NCI-H345 treated with DMSO at 0.1 percent for 48 hours (cell line): ENCODE measurements around the gene RGS1.

Experiments used
- DNase-seq: peaks from one replicate; lab custom pipeline; 2025; ENCODE audit not compliant: unreplicated experiment; lab: John Stamatoyannopoulos, UW

RGS1 gene

DNA sequence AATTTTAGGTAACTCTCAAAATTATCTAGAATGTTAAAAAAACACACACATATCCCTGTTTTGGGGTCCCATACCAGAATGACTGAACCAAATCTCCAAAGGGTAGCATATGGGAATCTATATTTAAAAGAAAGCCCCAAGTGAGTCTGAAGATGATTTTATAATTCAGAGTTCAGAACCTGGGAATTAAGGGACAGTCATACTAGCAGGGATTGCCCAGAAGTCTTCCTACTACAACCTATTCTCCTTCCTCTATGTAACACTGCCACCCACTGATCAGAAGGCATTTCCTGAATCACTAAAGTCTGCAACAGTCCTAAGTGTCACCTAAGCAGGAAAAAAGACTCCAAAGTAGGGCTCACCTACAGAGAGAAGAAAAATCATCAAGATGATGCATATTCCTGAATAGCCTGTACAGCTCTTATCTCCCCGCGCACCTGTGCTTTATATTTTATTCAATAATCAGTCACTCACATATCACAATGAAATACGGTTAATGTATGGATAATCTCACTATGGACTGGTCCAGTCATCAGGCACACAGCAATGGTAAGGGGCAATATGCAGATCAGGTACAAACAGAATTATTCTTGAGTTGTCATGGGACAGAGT, 4.9 kb downstream of the RGS1 start:
- no peak for DNase-seq

DNA sequence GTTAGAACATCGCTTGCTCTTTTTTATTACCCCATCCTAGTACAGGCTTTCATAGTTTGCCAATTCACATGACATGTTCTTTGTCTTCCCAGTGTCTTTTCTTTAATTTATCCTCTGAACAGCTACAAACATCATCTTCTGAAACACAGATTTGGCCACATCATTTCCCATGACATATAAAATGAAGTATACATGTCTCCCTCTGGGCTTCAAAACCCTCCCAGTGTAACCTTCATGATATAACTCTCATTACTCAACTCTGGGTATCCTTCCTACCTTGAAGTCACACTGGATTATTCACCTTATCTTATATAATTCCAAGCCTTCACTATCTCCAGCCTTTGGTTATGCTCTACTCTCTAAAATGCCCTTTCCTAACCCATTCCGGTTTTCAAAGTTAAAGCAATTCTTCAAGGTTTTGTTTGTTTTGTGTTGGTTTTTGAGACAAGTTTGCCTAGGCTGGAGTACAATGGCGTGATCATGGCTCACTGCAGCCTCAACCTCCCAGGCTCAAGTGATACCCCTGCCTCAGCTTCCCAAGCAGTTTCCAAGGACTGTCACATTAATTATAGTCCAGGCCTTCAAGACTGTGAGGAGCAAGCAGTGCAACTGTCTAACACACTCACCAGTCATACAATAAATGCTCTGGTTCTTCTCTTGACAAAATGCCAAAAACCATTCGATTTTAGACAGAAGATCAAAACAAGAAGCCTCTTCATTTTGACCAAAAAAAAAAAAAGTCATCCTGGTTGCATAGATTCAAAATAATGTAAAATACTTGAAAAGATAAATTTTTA, 5.8 kb downstream of the RGS1 start:
- no peak for DNase-seq

DNA sequence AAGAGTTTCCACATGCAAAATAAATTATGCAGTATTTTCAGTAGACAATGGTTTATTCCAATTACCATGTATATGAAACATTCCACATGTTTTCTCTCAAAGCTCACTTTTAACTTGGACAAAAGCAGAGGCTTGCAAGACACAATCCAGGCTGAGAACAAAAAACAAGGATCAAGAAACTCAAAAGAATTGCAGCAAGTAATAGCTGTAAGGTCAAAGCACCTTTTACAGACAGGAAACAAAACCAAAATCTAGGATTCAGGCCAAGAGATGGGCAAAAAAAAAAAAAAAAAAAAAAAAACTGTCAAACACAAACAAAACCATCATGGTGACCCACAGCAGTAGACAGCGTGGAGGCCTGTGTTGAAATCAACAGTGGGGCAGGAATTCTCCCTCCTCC, 9.3 kb downstream of the RGS1 start:
- no peak for DNase-seq

DNA sequence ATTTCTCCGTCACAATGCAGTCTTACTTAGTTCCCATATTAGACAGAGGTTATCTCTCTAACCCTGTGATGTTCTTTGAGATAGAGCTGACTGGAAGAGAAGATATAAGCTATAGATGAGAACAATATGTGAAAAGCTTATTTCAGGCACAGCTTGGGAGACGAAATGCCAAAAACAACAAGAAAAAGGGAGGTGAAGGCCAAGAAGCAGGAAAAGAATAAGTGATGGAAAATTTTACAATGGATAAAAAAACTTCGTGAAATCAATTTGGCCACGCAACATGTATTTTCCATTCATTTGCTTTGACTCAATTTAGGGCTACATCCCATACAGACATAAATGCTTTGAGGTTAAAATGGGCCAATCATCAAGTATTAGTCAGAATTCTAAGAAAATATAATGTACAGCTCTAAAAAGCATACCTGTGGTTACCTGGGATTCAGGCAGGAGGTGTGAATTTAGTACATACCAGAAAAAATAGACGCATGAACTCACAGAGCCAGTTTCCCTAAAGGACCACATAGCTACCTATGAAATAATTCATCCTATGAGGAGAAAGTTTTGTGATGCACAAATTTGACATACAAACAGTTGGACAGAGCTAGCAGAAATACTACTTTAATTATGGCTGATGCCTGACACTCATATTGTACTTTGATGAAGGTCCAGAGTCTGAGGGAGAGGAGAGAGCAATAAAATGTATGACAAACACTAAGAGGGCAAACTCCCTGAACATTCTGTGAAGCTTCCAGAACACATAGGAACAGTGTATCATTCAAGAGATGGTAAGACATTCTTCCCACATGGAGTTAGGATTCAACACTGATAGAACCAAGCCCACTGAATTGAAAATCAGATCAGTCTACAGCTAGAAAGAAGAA, 12.1 kb downstream of the RGS1 start:
- no peak for DNase-seq

DNA sequence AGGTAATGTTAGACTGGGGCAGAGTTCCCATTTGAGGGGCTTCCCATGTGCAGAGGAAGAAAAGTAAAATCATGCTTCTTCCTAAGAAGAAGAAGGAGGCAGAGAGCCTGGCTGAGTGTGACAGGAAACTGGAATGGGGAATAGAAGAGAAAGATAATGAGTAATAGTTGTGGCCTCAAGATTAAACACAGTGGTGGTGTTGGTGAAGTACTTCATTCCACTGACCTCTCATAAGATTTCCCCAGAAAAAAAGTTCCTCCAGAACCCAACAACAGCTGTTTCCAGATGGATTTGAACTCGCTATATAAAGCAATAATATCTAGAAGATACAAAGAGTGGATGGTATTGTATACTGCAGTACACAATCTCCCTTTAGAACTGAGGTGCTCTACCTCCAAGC, 13.0 kb downstream of the RGS1 start:
- DNase-seq, result no peak

DNA sequence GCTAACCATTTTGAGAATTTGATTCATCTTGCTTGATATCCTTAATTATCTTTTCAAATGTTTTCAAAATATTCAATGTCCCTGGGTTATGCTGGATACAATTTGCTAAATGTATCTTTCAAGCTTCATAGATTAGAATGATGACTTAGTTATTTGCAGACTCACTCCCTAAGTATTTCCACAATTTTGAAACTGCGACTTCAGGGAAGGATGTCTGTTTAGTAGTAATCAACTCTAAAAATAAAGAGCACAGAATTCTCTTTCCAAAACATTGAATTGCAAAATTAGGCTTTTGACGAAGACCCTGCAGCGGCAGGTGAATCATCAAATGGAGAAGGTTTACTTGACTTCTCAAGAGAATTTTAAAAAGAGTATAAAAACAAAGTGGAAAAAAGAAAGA, 14.2 kb downstream of the RGS1 start:
- DNase-seq, result no peak

DNA sequence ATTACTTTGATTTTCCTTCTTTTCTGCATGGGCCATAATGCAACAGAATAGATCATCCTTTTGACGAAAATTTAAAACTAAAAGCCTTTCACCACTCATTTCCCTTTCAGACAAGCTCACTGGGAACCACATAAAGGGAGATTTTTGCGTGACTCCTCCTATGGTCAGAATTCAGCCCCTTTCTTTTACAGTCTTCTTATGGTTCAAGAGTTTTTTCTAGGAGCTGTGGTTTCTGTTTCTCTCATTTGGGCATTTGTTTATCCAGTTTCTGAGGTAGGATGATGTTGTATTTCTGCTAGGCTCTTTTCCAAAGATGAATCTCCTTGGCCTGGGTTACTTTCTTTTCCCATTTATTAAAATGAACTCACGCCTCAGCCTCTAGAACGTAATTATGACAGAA, 16.9 kb downstream of the RGS1 start:
- no peak for DNase-seq

DNA sequence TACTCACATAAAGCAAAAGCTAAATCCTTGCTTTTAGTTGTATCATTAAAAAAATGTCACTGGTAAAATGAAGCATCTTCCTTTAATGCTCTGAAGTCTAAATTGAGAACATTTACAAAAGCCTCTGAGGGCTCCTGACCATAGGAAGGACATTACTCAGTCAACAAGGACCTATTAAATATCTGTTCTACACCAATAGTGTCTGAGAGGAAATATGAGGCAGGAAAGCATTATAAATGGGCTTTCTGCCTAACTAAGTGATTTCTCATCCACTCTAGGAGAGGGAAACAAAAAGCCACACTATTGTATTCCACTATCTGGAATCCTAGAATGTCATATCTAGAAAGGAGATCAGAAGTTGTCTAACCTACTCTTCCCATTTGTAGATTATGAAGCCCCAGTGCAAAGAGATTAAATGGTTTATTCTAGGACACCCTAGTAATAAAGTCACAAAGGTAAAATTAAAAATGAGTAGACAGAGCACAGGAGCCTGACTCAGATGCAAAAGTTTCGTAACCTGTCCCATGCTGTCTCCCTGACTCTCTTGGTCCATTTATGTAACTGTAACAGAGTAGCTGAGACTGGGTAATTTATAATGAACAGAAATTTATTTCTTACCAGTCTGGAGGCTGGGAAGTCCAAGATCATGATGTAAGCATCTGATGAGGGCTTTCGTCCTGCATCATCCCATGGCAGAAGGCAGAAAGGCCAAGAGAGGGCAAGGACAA, 17.6 kb downstream of the RGS1 start:
- DNase-seq, result no peak

DNA sequence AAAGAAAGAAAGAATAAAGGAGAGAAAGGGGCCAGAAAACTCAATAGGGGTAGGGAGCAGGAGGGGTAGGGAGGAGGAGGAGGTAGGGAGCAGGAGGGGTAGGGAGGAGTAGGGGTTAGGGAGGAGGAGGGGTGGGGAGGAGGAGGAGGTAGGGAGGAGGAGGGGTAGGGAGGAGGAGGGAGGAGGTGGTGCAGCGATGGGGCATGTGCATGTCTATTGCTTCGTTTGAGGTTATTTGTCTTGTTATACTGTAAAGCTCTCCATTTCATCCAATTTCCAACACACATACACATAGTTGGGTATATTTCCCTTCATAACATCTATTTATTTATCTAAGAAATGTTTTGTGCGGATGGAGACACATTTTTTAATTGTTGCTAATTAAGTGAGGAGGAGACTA, 19.7 kb downstream of the RGS1 start:
- no peak for DNase-seq

DNA sequence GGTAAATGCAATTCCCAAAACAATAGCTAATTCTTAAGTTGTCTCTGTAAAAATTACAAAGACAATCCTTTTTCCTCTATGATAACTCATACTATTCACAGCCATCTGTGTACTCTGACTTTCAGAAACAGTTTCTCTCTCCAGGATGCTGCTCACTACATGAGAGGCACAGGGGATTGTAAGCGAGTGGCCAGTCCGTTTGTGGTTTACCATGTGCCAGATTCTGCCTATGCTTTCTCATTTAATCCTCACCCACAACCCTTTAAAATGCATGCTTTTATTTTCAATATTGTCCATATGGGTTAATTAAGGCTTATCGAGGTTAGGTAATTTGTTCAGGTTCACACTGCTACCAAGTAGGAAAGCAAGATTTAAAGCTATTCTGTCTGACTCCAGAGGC, 23.0 kb downstream of the RGS1 start:
- DNase-seq, result no peak

DNA sequence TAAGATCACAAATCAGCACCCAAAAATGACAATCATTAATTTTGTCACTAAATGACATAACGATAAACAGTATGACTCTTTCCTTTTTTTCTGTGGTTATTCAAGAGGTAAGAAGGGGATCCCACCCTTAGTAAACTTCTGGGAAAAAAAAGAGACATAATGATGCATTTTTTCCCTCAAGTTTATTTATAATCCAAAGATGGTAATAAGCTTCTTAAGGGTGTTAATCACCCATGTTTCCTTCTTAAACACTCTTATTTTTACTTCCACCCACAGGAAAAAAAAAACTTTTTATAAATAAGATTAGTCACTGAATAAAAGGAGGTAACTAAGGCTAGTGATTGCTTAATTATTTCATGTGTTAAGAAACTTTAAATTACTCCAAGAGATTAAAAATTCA, 24.7 kb downstream of the RGS1 start:
- no peak for DNase-seq

DNA sequence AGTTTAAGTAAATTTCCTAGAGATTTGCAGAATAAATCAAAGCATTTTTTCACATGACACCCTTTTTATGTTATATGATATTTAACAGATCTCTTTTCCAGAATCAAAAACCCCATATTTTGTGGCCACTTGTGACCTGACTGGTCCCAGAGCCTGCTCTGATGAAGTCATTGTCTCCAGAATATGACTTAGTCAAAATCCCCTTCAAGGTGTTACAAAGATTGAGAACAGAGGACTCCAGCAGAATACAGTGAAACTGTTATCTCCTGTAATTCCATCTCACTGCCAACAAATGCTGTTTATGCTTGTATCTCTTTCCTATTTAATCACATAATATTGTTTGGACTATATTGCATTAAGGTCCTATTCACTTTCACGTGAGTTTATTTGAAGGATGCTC, 25.6 kb downstream of the RGS1 start:
- no peak for DNase-seq

DNA sequence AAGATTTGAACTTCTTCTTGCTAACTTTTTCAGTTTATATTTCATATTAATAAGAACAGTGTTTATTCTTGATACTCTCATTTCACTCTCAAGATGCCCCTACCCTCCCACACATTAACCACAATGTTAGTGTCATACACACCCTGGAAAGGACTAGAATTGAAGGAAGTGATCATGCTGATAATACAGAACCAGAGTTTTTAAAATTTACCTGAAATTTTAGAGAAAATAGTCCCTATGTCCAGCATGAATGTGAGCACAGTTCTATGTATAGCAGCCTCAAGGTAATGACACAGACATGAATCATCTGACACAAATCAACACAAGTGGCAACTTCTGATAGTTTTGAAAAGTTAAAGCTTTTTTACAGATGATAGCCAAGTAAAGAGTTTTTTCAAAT, 26.0 kb downstream of the RGS1 start:
- DNase-seq, result no peak

DNA sequence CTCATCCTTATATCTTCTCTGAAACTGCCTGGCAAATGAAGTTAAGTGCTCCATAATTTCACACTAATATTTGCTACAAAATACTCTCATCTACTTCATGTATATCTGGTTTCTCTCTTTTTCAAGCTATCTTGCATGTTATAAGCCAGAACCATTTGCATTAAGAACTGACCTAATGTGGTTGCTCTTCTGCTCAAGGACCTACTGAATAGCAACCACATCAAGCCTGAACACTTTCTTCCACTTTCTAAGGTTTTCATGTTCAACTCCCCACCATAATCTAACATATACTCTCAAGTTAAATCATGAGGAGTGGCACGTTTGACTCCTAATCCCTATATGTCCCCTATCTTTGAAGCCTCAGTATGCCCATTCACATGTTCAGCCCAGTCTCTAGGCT, 27.2 kb downstream of the RGS1 start:
- DNase-seq, result no peak

DNA sequence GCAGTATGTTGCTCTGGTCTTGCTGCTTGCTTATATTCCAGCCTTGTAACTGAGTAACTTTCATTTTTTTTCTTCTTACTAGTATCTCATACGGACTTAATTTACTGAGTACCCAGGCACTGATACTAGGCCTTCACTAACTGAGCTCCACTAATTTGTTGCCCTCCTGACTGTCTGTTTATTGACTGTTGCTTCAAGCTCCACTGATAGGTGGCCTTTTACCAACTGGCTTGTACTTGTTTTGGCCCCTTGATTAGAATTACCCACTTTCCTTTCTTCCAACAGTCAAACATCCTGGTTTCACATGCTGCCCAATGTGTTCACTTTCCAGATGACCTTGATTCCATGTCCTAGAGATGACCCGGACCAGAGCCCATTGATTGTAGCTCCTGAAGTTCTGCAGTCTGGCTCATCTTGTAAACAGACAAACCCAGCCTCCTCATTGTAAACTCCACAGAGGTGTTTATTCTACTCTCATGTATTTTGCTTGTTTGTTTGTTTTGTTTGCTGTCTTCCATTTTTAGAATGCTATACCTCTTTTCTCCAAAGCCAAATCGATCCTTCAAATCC, 27.7 kb downstream of the RGS1 start:
- DNase-seq, result no peak

DNA sequence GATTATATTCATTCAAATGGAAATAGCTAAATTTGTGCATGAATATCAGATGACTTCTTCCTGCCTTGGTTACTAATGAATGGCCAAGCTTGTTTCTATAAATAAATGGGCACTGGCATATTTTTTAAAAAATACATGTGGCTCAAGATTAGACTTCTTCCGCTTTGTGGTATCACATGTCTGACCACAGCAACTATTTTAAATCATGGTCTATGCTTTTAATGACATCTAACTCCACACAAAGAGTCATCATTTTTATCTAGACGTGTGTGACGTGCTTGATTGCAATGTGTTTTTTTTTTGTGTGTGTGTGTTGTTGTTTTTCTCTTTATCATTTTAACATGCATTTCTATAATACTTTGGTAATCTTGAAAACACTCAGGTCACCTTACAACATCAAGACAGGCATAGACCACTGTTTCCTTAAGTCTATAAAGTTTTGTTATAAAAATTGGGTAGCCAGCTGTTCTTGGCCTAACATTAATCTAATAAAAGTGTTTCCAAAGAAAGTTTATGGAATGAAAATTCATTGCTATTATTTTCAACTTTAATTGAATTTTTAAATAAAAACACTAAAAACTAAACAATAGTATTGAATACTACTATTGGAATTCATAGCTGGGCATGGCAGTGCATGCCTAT, 29.5 kb downstream of the RGS1 start:
- DNase-seq, result no peak

DNA sequence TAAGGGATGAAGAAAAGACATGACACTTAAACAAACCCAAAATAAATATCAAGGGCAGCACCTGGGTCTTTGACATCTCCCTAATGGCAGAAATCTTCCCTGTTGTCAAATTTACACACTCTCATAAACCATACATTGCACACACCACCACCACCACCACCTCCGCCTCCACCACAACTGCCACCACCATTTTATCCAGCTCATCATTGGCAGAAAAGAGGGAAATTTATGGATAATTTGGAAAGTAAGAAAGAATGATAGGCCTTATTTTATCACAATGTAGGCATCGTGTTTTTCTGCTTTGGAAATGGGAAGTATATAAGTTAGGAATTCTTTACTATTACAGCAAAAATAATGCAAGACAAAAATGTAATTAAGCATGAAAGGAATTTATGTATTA, 33.1 kb downstream of the RGS1 start:
- no peak for DNase-seq

DNA sequence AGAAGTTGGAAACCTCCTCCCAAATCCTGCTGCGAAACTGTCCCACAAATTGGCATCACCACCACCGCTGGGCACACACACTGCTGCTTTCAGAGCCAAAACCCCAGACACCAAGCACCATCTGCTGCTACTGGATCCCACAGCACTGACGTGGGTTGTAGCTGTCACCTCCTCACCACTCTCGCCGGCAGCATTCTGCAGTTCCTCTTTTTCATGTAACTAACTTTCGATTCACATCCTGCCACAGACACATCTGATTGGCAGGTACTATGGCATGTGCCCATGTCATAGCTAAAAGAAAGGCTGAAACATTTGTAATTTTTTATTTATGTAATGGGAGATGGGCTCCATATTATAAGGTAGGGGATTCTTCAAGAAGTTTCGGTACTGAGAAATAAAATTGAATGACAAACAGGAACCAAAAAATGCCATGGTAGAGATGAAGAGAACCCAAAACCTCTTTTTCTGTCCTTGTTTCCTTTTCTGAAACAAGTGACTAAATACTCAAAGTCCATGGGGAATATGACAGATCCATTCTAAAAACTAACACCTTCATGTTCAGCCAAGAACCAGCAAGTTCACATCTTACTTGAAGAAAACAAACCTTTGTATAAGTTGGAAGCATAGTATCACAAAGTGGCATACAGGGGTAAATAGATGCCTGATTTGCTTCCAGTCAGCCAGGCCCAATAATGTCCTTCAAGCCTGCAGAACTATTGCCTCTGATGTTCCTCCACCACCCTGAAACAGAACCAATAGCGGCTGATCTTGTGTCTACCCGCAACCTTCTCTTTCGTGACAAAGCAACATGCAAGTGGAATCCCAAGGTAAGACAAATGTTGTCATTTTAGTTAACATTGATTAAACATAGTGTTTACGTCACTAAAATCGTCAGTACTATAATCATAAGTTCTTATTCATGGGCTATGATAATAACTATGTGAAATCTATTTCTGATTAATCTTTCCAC, 33.8 kb downstream of the RGS1 start:
- DNase-seq, result no peak

DNA sequence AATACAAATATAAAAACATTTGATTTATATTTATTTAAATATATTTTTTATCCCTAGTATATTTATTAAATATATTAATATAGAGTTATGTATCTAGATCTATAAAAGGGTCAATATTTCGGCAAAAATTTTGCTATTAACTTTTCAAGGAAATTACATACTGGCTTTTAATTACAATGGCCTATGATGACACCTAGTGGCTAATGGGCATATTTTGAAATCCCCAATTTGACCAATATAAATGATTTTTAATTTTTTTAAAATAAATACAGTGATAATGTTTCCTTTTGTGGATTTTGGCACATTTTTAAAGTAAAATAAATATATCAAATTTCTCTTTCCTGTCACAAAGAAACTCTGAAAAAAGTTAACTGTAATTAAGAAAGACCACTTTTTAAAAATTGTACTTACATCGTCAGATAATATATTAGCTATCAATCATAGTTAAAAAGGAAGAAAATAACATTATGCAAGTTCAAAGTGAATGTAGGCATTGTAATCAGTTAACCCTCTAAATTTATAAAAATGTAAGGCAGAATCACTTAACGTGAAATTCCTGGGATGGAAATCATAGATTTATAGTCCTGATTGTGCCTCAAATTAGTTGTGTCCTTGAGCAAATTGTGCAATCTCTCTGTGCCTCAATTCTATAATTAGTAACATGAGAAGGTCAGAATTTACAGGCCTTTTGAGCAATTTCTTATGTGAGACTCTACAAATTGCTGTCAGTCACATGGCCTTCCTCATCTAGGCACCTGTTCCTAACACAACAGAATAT, 34.7 kb downstream of the RGS1 start:
- peak; percentile 4 for DNase-seq
